Measurements from ENCODE around the gene TAAR9.
A peak's percentile ranks its signal among the peaks of the same experiment; 100 is the strongest.

TAAR9 gene

GRCh38 chr6:132520953-132521352 is 17.1 kb upstream of the TAAR9 start:
- Histone ChIP-seq H2AK5ac (ENCODE audit: low read length) (no peak overlapping the region), H2BK120ac (ENCODE audit: low read depth, low read length) (no peak overlapping the region), H3K56ac (ENCODE audit: low read length) (no peak overlapping the region), H3K27me3 (ENCODE audit: insufficient read depth, low read length, poor library complexity) (no peaks in the 10 kb centered on the region), H4K5ac (ENCODE audit: low read length) (no peak overlapping the region), H3K9ac (ENCODE audit: low read length) (no peak overlapping the region), H3K79me1 (ENCODE audit: low read length) (no peaks in the 10 kb centered on the region), H3K4me2 (ENCODE audit: low read length) (no peak overlapping the region), H2BK15ac (replicated peaks; ENCODE audit: low read depth) (no peak overlapping the region), H3K18ac (ENCODE audit: low read length) (no peak overlapping the region), H3K4ac (ENCODE audit: low read depth, low read length) (no peak overlapping the region), H3K27ac (ENCODE audit: low read depth, low read length) (no peak overlapping the region), H3K79me2 (ENCODE audit: control insufficient read depth, insufficient read depth, low read length) (no peaks in the 10 kb centered on the region), H3K36me3 (ENCODE audit: control insufficient read depth, insufficient read depth, low read length) (no peaks in the 10 kb centered on the region), H3K4me3 (ENCODE audit: low read length) (no peak overlapping the region), H2BK5ac (ENCODE audit: low read length) (no peak overlapping the region), H3K4me1 (ENCODE audit: control insufficient read depth, low read depth, low read length) (no peaks in the 10 kb centered on the region), H4K8ac (ENCODE audit: low read depth, low read length) (no peak overlapping the region), H3K23ac (ENCODE audit: low read length) (no peak overlapping the region)
- no peak for DNase-seq
- no CpG with 5 or more reads among the region's 2 CpGs for WGBS (ENCODE audit: extremely low coverage, insufficient coverage, low lambda C conversion rate)

- Histone ChIP-seq H3K27me3 (ENCODE audit: insufficient read depth, low read length, poor library complexity) (no peaks in the 10 kb centered on the region), H4K8ac (ENCODE audit: low read depth, low read length) (no peak overlapping the region), H2AK5ac (ENCODE audit: low read length) (no peak overlapping the region), H3K4me2 (ENCODE audit: low read length) (no peak overlapping the region), H3K9ac (ENCODE audit: low read length) (no peak overlapping the region), H3K4me3 (ENCODE audit: low read length) (no peak overlapping the region), H2BK15ac (replicated peaks; ENCODE audit: low read depth) (no peak overlapping the region), H3K79me2 (ENCODE audit: control insufficient read depth, insufficient read depth, low read length) (no peaks in the 10 kb centered on the region), H2BK5ac (ENCODE audit: low read length) (no peak overlapping the region), H4K5ac (ENCODE audit: low read length) (no peak overlapping the region), H3K36me3 (ENCODE audit: control insufficient read depth, insufficient read depth, low read length) (no peaks in the 10 kb centered on the region), H3K4ac (ENCODE audit: low read depth, low read length) (no peak overlapping the region), H3K23ac (ENCODE audit: low read length) (no peak overlapping the region), H3K4me1 (ENCODE audit: control insufficient read depth, low read depth, low read length) (no peaks in the 10 kb centered on the region), H3K79me1 (ENCODE audit: low read length) (no peaks in the 10 kb centered on the region), H3K27ac (ENCODE audit: low read depth, low read length) (no peak overlapping the region), H3K18ac (ENCODE audit: low read length) (no peak overlapping the region), H3K56ac (ENCODE audit: low read length) (no peak overlapping the region), H2BK120ac (ENCODE audit: low read depth, low read length) (no peak overlapping the region)
- WGBS (ENCODE audit: extremely low coverage, insufficient coverage, low lambda C conversion rate): no CpG with 5 or more reads among the region's 5 CpGs
- DNase-seq: no peak
Measured at GRCh38 chr6:132524646-132525045, 13.4 kb upstream of the TAAR9 start.

- Histone ChIP-seq H2BK120ac (ENCODE audit: low read depth, low read length) (no peak overlapping the region), H3K56ac (ENCODE audit: low read length) (no peak overlapping the region), H4K5ac (ENCODE audit: low read length) (no peak overlapping the region), H3K27ac (ENCODE audit: low read depth, low read length) (no peak overlapping the region), H2BK5ac (ENCODE audit: low read length) (no peak overlapping the region), H2AK5ac (ENCODE audit: low read length) (no peak overlapping the region), H3K79me1 (ENCODE audit: low read length) (no peaks in the 10 kb centered on the region), H3K9ac (ENCODE audit: low read length) (no peak overlapping the region), H4K8ac (ENCODE audit: low read depth, low read length) (no peak overlapping the region), H3K18ac (ENCODE audit: low read length) (no peak overlapping the region), H3K23ac (ENCODE audit: low read length) (no peak overlapping the region), H3K27me3 (ENCODE audit: insufficient read depth, low read length, poor library complexity) (no peaks in the 10 kb centered on the region), H3K4ac (ENCODE audit: low read depth, low read length) (no peak overlapping the region), H2BK15ac (replicated peaks; ENCODE audit: low read depth) (no peak overlapping the region), H3K36me3 (ENCODE audit: control insufficient read depth, insufficient read depth, low read length) (no peaks in the 10 kb centered on the region), H3K4me1 (ENCODE audit: control insufficient read depth, low read depth, low read length) (no peaks in the 10 kb centered on the region), H3K4me2 (ENCODE audit: low read length) (no peak overlapping the region), H3K79me2 (ENCODE audit: control insufficient read depth, insufficient read depth, low read length) (no peaks in the 10 kb centered on the region), H3K4me3 (ENCODE audit: low read length) (no peak overlapping the region)
- peak; percentile 17 for DNase-seq
- no CpG with 5 or more reads among the region's 4 CpGs for WGBS (ENCODE audit: extremely low coverage, insufficient coverage, low lambda C conversion rate)
Measured at GRCh38 chr6:132525866-132526265, 12.2 kb upstream of the TAAR9 start.

GRCh38 chr6:132526461-132526860 is 11.6 kb upstream of the TAAR9 start:
- Histone ChIP-seq H3K4me1 (ENCODE audit: control insufficient read depth, low read depth, low read length) (no peaks in the 10 kb centered on the region), H3K36me3 (ENCODE audit: control insufficient read depth, insufficient read depth, low read length) (no peaks in the 10 kb centered on the region), H4K8ac (ENCODE audit: low read depth, low read length) (no peak overlapping the region), H2BK15ac (replicated peaks; ENCODE audit: low read depth) (no peak overlapping the region), H3K79me1 (ENCODE audit: low read length) (no peaks in the 10 kb centered on the region), H3K4ac (ENCODE audit: low read depth, low read length) (no peak overlapping the region), H3K4me3 (ENCODE audit: low read length) (no peak overlapping the region), H2BK5ac (ENCODE audit: low read length) (no peak overlapping the region), H3K27me3 (ENCODE audit: insufficient read depth, low read length, poor library complexity) (no peaks in the 10 kb centered on the region), H3K9ac (ENCODE audit: low read length) (no peak overlapping the region), H2AK5ac (ENCODE audit: low read length) (no peak overlapping the region), H3K23ac (ENCODE audit: low read length) (no peak overlapping the region), H4K5ac (ENCODE audit: low read length) (no peak overlapping the region), H3K56ac (ENCODE audit: low read length) (no peak overlapping the region), H3K27ac (ENCODE audit: low read depth, low read length) (no peak overlapping the region), H3K79me2 (ENCODE audit: control insufficient read depth, insufficient read depth, low read length) (no peaks in the 10 kb centered on the region), H3K4me2 (ENCODE audit: low read length) (no peak overlapping the region), H3K18ac (ENCODE audit: low read length) (no peak overlapping the region), H2BK120ac (ENCODE audit: low read depth, low read length) (no peak overlapping the region)
- WGBS (ENCODE audit: extremely low coverage, insufficient coverage, low lambda C conversion rate): no CpG with 5 or more reads among the region's 2 CpGs
- no peak for DNase-seq

GRCh38 chr6:132527791-132528190 is 10.3 kb upstream of the TAAR9 start:
- no peak overlapping the region for H3K4me2 ChIP-seq (ENCODE audit: low read length)
- no peak overlapping the region for H3K27ac ChIP-seq (ENCODE audit: low read depth, low read length)
- H3K4me1 ChIP-seq (ENCODE audit: control insufficient read depth, low read depth, low read length): no peaks in the 10 kb centered on the region
- H3K79me1 ChIP-seq (ENCODE audit: low read length): no peaks in the 10 kb centered on the region
- no peak overlapping the region for H3K23ac ChIP-seq (ENCODE audit: low read length)
- no peak overlapping the region for H2BK120ac ChIP-seq (ENCODE audit: low read depth, low read length)
- H3K18ac ChIP-seq (ENCODE audit: low read length): no peak overlapping the region
- no peak overlapping the region for H3K4ac ChIP-seq (ENCODE audit: low read depth, low read length)
- no peak overlapping the region for H2BK5ac ChIP-seq (ENCODE audit: low read length)
- H4K5ac ChIP-seq (ENCODE audit: low read length): no peak overlapping the region
- no peak overlapping the region for H2BK15ac ChIP-seq (replicated peaks; ENCODE audit: low read depth)
- H4K8ac ChIP-seq (ENCODE audit: low read depth, low read length): no peak overlapping the region
- no CpG with 5 or more reads among the region's 6 CpGs for WGBS (ENCODE audit: extremely low coverage, insufficient coverage, low lambda C conversion rate)
- DNase-seq: no peak
- H3K27me3 ChIP-seq (ENCODE audit: insufficient read depth, low read length, poor library complexity): no peaks in the 10 kb centered on the region
- H3K9ac ChIP-seq (ENCODE audit: low read length): no peak overlapping the region
- H3K4me3 ChIP-seq (ENCODE audit: low read length): no peak overlapping the region
- H3K36me3 ChIP-seq (ENCODE audit: control insufficient read depth, insufficient read depth, low read length): no peaks in the 10 kb centered on the region
- H3K56ac ChIP-seq (ENCODE audit: low read length): no peak overlapping the region
- H3K79me2 ChIP-seq (ENCODE audit: control insufficient read depth, insufficient read depth, low read length): no peaks in the 10 kb centered on the region
- H2AK5ac ChIP-seq (ENCODE audit: low read length): no peak overlapping the region

GRCh38 chr6:132530293-132530974 is 7.6 kb upstream of the TAAR9 start:
- no peak overlapping the region for H3K18ac ChIP-seq (ENCODE audit: low read length)
- H3K4me3 ChIP-seq (ENCODE audit: low read length): no peak overlapping the region
- no peak overlapping the region for H3K27ac ChIP-seq (ENCODE audit: low read depth, low read length)
- no peaks in the 10 kb centered on the region for H3K27me3 ChIP-seq (ENCODE audit: insufficient read depth, low read length, poor library complexity)
- H3K4ac ChIP-seq (ENCODE audit: low read depth, low read length): no peak overlapping the region
- no CpG with 5 or more reads among the region's 9 CpGs for WGBS (ENCODE audit: extremely low coverage, insufficient coverage, low lambda C conversion rate)
- H2AK5ac ChIP-seq (ENCODE audit: low read length): no peak overlapping the region
- H4K8ac ChIP-seq (ENCODE audit: low read depth, low read length): no peak overlapping the region
- H2BK120ac ChIP-seq (ENCODE audit: low read depth, low read length): no peak overlapping the region
- H2BK5ac ChIP-seq (ENCODE audit: low read length): no peak overlapping the region
- H2BK15ac ChIP-seq (replicated peaks; ENCODE audit: low read depth): no peak overlapping the region
- no peaks in the 10 kb centered on the region for H3K79me2 ChIP-seq (ENCODE audit: control insufficient read depth, insufficient read depth, low read length)
- peak; percentile 75 for DNase-seq
- H3K9ac ChIP-seq (ENCODE audit: low read length): peak overlapping the region; percentile 39
- no peak overlapping the region for H4K5ac ChIP-seq (ENCODE audit: low read length)
- H3K4me2 ChIP-seq (ENCODE audit: low read length): no peak overlapping the region
- no peaks in the 10 kb centered on the region for H3K36me3 ChIP-seq (ENCODE audit: control insufficient read depth, insufficient read depth, low read length)
- no peaks in the 10 kb centered on the region for H3K4me1 ChIP-seq (ENCODE audit: control insufficient read depth, low read depth, low read length)
- H3K79me1 ChIP-seq (ENCODE audit: low read length): no peaks in the 10 kb centered on the region
- peak overlapping the region; percentile 54 for H3K56ac ChIP-seq (ENCODE audit: low read length)
- H3K23ac ChIP-seq (ENCODE audit: low read length): no peak overlapping the region
